ENCODE results near the gene LSM14B. TPM values are rescaled to one million over a fixed set of nuclear protein-coding genes. Genes with fewer than 3 reads are reported as not detected.
"Not testable (repeated sequence)": the region's sequence is repeated elsewhere in the genome, so short reads cannot be mapped to it uniquely, and the experiment has no call there.

LSM14B gene
- total and polyA plus RNA-seq, 3 donors from 2014 or later: 91.0 to 137 (median 116) TPM

DNA sequence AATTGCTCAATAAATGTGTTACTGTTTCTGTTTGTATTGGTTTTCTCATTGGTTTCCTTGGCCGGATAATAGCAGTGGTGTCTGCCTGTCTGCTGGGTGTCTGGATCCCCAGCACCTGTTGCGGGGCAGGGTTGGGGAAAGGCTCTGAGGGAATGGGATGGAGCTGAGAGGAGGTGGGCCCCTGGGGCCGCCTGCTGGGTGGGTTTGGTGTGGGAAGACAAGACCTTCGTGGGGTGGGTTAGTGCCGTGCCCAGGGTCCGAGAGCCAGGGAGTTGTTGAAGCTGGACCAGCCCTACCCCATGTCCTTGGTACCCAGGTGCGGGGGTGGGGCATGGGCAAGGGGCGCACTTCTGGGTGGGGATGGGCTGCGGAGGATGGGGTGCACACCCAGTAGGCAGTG, 25.3 kb downstream of the LSM14B start:
- Histone ChIP-seq H3K4me3 (no peak overlapping the region), H3K9me3 (no peaks in the 10 kb centered on the region), H3K27ac (no peak overlapping the region), H3K27me3 (no peaks in the 10 kb centered on the region), H3K4me1 (peaks cover 20% of the 10 kb centered on the region), H3K36me3 (ENCODE audit: low read depth, missing control alignments) (no peaks in the 10 kb centered on the region)
- TF ChIP-seq POLR2A (IDR thresholded peaks at IDR 0.05) (no peak), CTCF (IDR thresholded peaks at IDR 0.05) (no peak)
- DNase-seq: no peak
- 97% methylated on average over 9 of the region's 9 CpGs for WGBS, 2 donors
- intact Hi-C loops (cut with DNase I; ENCODE audit: low total_unique reads): no loop called here

- H3K27me3 ChIP-seq; H3K4me3 ChIP-seq; H3K27ac ChIP-seq; DNase-seq; H3K9me3 ChIP-seq; intact Hi-C loops (cut with DNase I; ENCODE audit: low total_unique reads); H3K36me3 ChIP-seq (ENCODE audit: low read depth, missing control alignments): not testable (repeated sequence)
- 89 to 100% methylated on average over 1 to 10 of the region's 10 CpGs for WGBS, 2 donors
- peaks cover 20% of the 10 kb centered on the region for H3K4me1 ChIP-seq
Observed at GRCh38 chr20:62148383-62148782, 26.1 kb downstream of the LSM14B start.

- DNase-seq: no peak
- Histone ChIP-seq H3K4me1 (peaks cover 20% of the 10 kb centered on the region), H3K4me3 (no peak overlapping the region), H3K27ac (no peak overlapping the region), H3K27me3 (no peaks in the 10 kb centered on the region), H3K36me3 (ENCODE audit: low read depth, missing control alignments) (no peaks in the 10 kb centered on the region), H3K9me3 (no peaks in the 10 kb centered on the region)
- no peak for TF ChIP-seq POLR2A (IDR thresholded peaks at IDR 0.05)
- no peak for TF ChIP-seq CTCF (IDR thresholded peaks at IDR 0.05)
- WGBS, 2 donors: 85% methylated on average over 20 of the region's 20 CpGs; no CpG with 5 or more reads in 1 of the 2 donors
- intact Hi-C loops (cut with DNase I; ENCODE audit: low total_unique reads): no loop called here
Observed at GRCh38 chr20:62148908-62149314, 26.6 kb downstream of the LSM14B start.

DNA sequence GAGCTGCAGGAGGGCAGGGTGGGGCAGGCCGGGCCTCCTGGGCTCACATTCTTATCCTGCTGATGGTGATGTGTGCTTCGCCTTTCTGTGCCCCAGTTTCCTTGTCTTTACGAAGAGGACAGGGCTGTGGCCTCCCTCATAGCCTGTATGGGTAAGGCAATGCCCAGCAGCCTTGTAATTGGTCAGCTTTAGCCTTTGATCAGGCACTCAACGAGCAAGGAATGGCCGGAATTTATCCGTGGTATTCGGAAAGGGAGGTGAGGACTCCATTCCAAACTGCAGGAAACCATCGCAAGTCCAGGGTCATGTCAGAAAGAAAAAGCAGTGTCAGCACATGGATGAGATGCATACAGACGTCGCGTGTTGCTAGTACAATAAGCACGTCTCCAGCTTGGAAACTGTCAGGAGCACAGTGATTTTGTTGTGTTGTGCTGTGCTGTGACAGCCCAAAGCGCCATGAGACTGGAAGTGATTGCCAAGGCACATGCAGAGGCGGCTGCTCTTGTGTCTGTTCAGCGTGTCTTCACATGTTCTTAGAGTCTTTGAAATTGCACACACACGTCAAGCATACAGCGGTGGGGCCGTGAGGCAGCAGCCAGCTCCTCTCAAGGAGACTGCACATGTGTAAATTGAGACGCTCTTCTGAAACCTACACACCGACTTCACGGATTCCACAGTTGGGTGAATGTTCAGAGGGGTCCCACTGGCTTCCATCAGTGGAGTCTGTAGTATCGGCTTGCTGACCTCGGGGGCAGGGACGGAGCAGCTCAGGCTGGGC, 27.4 kb downstream of the LSM14B start:
- no peak for TF ChIP-seq POLR2A (IDR thresholded peaks at IDR 0.05)
- TF ChIP-seq CTCF (IDR thresholded peaks at IDR 0.05): no peak
- H3K27me3 ChIP-seq: no peaks in the 10 kb centered on the region
- no peaks in the 10 kb centered on the region for H3K36me3 ChIP-seq (ENCODE audit: low read depth, missing control alignments)
- no peak overlapping the region for H3K27ac ChIP-seq
- H3K4me3 ChIP-seq: no peak overlapping the region
- intact Hi-C loops (cut with DNase I; ENCODE audit: low total_unique reads): no loop called here
- DNase-seq: no peak
- H3K4me1 ChIP-seq: peaks cover 17% of the 10 kb centered on the region
- WGBS, 2 donors: 77 to 78% methylated on average over 24 of the region's 24 CpGs
- no peaks in the 10 kb centered on the region for H3K9me3 ChIP-seq

- no peak for TF ChIP-seq POLR2A (IDR thresholded peaks at IDR 0.05)
- TF ChIP-seq CTCF (IDR thresholded peaks at IDR 0.05): no peak
- DNase-seq: no peak
- Histone ChIP-seq H3K27me3 (no peaks in the 10 kb centered on the region), H3K9me3 (no peaks in the 10 kb centered on the region), H3K4me3 (no peak overlapping the region), H3K4me1 (peaks cover 12% of the 10 kb centered on the region), H3K27ac (no peak overlapping the region), H3K36me3 (ENCODE audit: low read depth, missing control alignments) (no peaks in the 10 kb centered on the region)
- WGBS, 2 donors: 90 to 96% methylated on average over 9 to 10 of the region's 11 CpGs
- intact Hi-C loops (cut with DNase I; ENCODE audit: low total_unique reads): no loop called here
Observed at GRCh38 chr20:62150310-62150575, 28.0 kb downstream of the LSM14B start.

Measured in testis (tissue), 3 donors.